ENCODE measurements around the gene MBD3L4. TPM values are rescaled to one million over a fixed set of nuclear protein-coding genes. Genes with fewer than 3 reads are reported as not detected.

MBD3L4 gene
- total and polyA plus RNA-seq, 2 donors (not counting 3 experiments of a cell fraction or from before 2014, with no cell fraction given), result not detected

GRCh38 chr19:7000333-7000732 is 39.6 kb downstream of the MBD3L4 start:
- no peak for FAIRE-seq

More at GRCh38 chr19:7000333-7000732, 39.6 kb downstream of the MBD3L4 start:
- no peak overlapping the region for H3K4me2 ChIP-seq (ENCODE audit: insufficient read depth, low read length)
- no TSS peak for BruUV-seq (replicated peaks)
- H3K4me1 ChIP-seq (ENCODE audit: control insufficient read depth, extremely low read depth, insufficient read depth, low read length), result no peaks in the 10 kb centered on the region
- no peak overlapping the region for H3K4me3 ChIP-seq (replicated peaks in 1 of 3; ENCODE audit: insufficient read depth in 1 of 3, low read depth in 1 of 3, low read length in 3 of 3)
- POLR2A ChIA-PET, result no interaction called here
- H4K20me1 ChIP-seq (replicated peaks; ENCODE audit: control insufficient read depth, extremely low read depth, insufficient read depth, low read length), result no peaks in the 10 kb centered on the region
- dilution Hi-C loops (cut with MboI; ENCODE audit: extremely low pct_ligation_motif_present, low sequenced_read_pairs) (no loop called here), intact Hi-C loops (cut with micrococcal nuclease) (no loop called here)
- H3K27me3 ChIP-seq (ENCODE audit: control insufficient read depth in 2 of 2, insufficient read depth in 2 of 2, low read length in 2 of 2), result no peaks in the 10 kb centered on the region
- no peak overlapping the region for H3K27ac ChIP-seq (ENCODE audit: insufficient read depth, low read depth, low read length)
- DNase-seq (ENCODE audit: low read depth, low spot score), result no peak
- H2AFZ ChIP-seq (ENCODE audit: low read depth, low read length), result no peak overlapping the region
- no peaks in the 10 kb centered on the region for H3K9me3 ChIP-seq (replicated peaks; ENCODE audit: control insufficient read depth, insufficient read depth, low read length)
- no peaks in the 10 kb centered on the region for H3K36me3 ChIP-seq (ENCODE audit: control insufficient read depth in 2 of 2, extremely low read depth in 1 of 2, insufficient read depth in 2 of 2, low read length in 2 of 2)
- no peaks in the 10 kb centered on the region for H3K9me1 ChIP-seq (replicated peaks; ENCODE audit: control insufficient read depth, extremely low read depth, insufficient read depth, low read length)
- H3K79me2 ChIP-seq (ENCODE audit: control insufficient read depth, insufficient read depth, low read length), result no peaks in the 10 kb centered on the region
- no peak for TF ChIP-seq GATA2 (IDR thresholded peaks at IDR 0.05; ENCODE audit: insufficient read depth, insufficient read length, low read depth, low read length)
- TF ChIP-seq POLR2AphosphoS5 (IDR thresholded peaks at IDR 0.05; ENCODE audit: insufficient read depth, low read depth, low read length), result no peak
- no peak for TF ChIP-seq MAX (IDR thresholded peaks at IDR 0.05; ENCODE audit: insufficient read depth, insufficient read length)
- TF ChIP-seq, protein P1, sequence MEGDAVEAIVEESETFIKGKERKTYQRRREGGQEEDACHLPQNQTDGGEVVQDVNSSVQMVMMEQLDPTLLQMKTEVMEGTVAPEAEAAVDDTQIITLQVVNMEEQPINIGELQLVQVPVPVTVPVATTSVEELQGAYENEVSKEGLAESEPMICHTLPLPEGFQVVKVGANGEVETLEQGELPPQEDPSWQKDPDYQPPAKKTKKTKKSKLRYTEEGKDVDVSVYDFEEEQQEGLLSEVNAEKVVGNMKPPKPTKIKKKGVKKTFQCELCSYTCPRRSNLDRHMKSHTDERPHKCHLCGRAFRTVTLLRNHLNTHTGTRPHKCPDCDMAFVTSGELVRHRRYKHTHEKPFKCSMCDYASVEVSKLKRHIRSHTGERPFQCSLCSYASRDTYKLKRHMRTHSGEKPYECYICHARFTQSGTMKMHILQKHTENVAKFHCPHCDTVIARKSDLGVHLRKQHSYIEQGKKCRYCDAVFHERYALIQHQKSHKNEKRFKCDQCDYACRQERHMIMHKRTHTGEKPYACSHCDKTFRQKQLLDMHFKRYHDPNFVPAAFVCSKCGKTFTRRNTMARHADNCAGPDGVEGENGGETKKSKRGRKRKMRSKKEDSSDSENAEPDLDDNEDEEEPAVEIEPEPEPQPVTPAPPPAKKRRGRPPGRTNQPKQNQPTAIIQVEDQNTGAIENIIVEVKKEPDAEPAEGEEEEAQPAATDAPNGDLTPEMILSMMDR (IDR thresholded peaks at IDR 0.05; ENCODE audit: extremely low read depth in 1 of 2, insufficient read depth in 1 of 2, low read depth in 1 of 2, low read length in 2 of 2), result no peak
- no peak for TF ChIP-seq JUN (IDR thresholded peaks at IDR 0.05; ENCODE audit: borderline replicate concordance, insufficient read depth, insufficient read length, low read depth)
- TF ChIP-seq FOS (IDR thresholded peaks at IDR 0.05; ENCODE audit: borderline replicate concordance, insufficient read depth, low read length), result no peak
- TF ChIP-seq EZH2 (IDR thresholded peaks at IDR 0.05; ENCODE audit: borderline replicate concordance, low read depth, low read length, severe bottlenecking), result no peak
- TF ChIP-seq MYC (IDR thresholded peaks at IDR 0.05; ENCODE audit: low read depth, low read length), result no peak
- no peak for TF ChIP-seq POLR2A (IDR thresholded peaks at IDR 0.05; ENCODE audit: low read depth, low read length)
- no peak overlapping the region for H3K9ac ChIP-seq (replicated peaks; ENCODE audit: extremely low read depth, insufficient read depth, low read length)
- CTCF ChIA-PET, result interaction anchor here (0.6 kb wide), 2 partner anchors 12 to 27 kb away, joined by 3 read pairs; no protein-coding TSS in a partner anchor

Measured in endothelial cell of umbilical vein (primary cell).